Activated effector memory CD4-positive, alpha-beta T cell treated with anti-CD3 and anti-CD28 coated beads, Interleukin-2, amount 50 U/mL, for 16 hours (primary cell): ENCODE measurements around the gene TMEM178B.
"Not testable (repeated sequence)": the region's sequence is repeated elsewhere in the genome, so short reads cannot be mapped to it uniquely, and the experiment has no call there.

Experiments
- DNase-seq: peaks from one replicate; pipeline ENCODE4 v3.0.0-alpha.2; 2020

The TMEM178B gene

DNA sequence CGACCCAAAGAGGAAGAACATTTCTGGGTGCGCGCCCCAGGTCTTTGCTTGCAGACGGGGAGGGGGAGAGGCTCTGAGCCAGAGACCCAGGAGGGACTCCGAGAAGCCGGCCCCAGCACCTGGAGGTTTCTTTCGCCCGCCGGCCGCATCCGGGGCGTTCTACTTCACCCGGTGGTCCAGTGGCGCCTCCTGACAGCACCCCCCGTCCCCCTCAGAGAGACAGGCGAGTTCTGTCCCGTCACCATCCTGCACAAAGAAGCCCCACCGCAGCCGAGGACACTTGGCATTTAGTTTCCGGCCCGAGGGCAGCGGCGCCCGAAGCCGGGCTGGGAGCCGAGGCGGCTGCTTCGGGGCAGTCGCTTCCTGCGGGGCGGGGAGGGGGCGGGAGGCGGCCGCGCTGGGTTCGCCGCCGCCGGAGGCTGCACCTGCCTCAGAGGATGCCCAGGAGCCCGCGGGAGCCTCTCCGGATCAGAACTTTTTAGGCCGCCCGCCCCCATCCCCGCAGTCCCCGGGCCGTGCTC, at the start of gene TMEM178B:
TMEM178B (plus strand) TSS at position 424 of the 521 bp plus-strand sequence.
- peak; percentile 63 for DNase-seq

DNA sequence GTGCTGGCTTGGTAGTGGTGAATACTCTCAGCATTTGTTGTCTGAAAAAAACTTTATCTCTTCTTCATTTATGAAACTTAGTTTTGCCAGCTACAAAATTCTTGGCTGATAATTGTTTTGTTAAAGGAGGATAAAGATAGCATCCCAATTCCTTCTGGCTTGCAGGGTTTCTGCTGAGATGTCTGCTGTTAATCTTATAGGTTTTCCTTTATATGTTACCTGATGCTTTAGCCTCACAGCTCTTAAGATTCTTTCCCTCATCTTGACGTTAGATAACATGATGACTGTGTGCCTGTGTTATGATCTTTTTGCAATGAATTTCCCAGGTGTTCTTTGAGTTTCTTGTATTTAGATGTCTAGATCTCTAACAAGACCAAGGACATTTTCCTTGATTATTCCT, 49.2 kb upstream of the TMEM178B start:
- DNase-seq, result no peak

DNA sequence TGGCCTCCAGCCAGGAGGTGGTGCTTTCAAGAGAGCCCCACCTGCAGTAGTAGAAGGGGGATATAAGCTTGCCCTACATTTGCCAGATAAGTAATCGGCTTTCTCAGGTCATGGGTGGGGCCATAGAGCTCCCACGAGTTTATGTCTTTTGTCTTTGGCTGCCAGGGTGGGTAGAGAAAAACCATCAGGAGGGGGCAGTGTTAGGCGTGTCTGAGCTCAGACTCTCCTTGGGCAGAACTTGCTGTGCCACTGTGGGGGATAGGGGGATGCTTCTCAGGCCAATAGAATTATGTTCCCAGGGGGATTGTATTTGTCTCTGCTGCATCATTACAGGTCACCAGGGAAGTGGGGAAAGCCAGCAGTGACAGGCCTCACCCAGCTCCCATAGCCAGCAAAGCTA, 46.8 kb upstream of the TMEM178B start:
- DNase-seq, result no peak

DNA sequence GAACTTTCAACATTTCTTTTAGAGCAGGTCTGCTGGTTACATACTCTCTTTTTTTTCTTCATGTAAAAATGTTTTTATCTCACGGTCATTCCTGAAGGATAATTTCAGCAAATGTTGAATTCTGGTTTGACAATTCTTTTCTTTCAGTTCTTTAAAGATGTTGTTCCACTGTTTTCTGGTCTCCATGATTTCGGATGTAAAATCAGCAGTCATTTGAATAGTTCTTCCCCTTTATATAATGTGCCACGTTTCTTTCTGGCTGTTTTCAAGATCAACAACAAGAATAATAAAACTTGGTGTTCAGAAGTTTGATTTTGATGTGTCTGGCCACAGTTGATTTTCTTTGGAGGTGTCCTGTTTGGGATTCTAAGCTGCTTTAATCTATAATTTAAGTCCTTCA, 45.1 kb upstream of the TMEM178B start:
- no peak for DNase-seq

DNA sequence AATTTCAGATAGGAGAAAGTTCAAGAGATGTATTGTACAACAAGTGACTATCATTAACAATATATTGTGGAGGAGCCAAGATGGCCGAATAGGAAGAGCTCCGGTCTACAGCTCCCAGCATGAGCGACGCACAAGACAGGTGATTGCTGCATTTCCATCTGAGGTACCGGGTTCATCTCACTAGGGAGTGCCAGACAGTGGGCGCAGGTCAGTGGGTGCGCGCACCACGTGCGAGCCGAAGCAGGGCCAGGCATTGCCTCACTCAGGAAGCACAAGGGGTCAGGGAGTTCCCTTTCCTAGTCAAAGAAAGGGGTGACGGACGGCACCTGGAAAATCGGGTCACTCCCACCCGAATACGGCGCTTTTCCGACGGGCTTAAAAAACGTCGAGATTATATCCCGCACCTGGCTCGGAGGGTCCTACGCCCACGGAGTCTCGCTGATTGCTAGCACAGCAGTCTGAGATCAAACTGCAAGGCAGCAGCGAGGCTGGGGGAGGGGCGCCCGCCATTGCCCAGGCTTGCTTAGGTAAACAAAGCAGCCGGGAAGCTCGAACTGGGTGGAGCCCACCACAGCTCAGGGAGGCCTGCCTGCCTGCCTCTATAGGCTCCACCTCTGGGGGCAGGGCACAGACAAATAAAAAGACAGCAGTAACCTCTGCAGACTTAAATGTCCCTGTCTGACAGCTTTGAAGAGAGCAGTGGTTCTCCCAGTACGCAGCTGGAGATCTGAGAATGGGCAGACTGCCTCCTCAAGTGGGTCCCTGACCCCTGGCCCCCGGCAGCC, 41.1 kb upstream of the TMEM178B start:
- DNase-seq, result not testable (repeated sequence)

DNA sequence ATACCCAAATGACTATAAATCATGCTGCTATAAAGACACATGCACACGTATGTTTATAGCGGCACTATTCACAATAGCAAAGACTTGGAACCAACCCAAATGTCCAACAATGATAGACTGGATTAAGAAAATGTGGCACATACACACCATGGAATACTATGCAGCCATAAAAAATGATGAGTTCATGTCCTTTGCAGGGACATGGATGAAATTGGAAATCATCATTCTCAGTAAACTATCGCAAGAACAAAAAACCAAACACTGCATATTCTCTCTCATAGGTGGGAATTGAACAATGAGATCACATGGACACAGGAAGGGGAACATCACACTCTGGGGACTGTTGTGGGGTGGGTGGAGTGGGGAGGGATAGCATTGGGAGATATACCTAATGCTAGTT, 35.8 kb upstream of the TMEM178B start:
- not testable (repeated sequence) for DNase-seq

DNA sequence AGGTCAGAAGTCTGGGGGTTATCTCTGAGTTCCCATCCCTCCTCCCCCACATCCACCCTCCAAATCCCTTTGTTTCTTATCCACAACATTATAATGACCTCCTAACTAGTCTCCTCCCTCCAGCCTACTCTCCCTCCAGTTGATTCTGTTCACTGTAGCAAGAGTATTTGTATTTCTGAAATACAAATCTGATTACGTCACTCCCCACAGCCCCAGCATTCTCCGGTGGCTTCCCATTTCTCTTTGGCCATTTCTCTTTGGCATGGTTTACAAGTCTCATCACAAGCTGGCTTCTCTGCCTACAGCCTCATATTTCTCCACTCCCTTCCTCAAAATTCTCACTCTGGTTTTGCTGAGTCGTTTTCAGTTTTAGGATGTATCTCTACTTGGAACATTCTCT, 34.5 kb upstream of the TMEM178B start:
- DNase-seq, result no peak

DNA sequence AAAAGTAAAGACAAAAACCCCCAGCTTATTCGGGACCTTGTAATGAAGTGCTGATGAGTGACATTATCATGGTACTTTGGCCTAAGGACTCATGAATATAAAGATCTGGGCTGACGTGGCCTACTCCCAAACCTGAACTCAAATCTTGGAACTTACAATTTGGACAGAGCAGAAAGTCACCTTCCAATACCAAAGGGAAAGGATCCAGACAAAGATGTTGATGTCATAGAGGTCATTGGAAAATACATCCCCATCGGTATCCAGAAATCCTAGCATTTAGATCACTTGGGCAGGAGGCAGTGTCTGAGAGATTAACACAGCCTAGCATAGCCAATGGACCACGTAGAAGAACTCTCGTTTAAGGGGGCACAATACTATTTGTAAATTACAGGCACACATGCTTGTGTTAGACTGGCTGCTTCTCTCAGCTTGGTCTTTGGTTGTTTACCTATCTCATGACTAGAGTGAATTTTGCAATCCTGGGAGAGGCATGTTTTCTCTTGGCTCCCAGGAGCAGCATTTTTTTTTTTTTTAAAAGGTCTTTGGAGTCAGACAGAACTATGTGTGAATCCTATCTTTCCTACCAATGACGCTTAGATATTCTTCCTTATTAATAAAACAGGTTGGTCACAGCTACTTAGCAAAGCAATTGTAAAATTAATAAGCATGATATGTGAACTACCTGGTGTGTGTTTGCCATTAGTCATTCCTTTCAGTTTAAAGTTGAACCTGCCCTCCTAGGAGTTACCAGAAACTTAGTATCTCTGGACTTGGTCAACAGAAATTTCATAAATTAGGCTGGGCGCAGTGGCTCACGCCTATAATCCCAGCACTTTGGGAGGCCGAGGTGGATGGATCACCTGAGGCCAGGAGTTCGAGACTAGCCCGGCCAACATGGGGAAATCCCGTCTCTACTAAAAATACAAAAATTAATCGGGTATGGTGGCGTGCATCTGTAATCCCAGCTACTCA, 31.4 kb upstream of the TMEM178B start:
- DNase-seq, result no peak

DNA sequence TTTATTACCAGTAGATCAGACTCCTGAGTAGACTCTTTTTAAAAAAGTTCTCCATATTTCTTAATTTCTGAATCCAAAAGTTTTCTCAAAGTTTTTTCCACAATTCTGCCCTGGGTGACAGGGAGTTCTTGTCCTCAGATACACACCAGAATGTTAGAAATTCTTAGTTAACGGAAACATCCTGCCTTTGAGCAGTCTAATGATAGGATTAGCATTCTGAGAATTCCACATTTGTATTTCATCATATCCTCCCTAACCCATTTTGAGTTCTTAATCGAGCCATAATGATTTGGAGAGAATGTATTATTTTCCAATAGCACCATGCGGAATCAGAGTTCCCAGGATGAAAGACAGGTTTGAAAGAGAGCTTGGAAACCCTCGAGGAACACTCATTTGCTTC, 30.2 kb upstream of the TMEM178B start:
- no peak for DNase-seq

DNA sequence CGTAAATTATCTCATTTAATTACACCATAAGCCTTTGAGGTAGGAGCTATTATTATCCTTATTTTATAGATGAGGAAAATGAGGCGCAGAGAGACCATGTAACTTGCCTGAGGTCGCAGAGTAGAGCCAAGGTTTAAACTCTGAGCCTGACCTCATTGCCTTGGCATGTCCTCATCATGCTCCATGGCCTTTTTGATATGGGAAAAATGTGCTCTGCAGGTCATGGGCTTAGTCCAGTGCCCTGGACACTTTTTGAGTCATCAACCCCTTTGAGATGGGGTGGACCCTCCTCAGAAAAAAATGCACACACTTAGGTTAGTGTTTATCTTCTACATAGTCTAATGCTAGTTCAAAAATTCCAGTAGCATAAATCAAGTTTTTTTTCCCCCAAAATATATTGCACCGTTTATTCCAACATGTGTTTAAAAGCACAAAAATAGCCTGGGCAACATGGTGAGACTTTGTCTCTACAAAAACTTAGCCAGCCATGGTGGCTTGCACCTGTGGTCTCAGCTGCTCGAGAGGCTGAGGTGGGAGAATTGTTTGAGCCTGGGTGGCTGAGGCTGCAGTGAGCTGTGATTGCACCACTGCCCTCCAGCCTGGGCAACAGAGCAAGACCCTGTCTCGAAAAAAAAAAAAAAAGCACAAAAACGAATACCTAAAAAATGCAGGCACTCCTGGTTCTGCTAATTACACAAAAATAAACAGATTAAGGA, 28.6 kb upstream of the TMEM178B start:
- DNase-seq, result no peak

DNA sequence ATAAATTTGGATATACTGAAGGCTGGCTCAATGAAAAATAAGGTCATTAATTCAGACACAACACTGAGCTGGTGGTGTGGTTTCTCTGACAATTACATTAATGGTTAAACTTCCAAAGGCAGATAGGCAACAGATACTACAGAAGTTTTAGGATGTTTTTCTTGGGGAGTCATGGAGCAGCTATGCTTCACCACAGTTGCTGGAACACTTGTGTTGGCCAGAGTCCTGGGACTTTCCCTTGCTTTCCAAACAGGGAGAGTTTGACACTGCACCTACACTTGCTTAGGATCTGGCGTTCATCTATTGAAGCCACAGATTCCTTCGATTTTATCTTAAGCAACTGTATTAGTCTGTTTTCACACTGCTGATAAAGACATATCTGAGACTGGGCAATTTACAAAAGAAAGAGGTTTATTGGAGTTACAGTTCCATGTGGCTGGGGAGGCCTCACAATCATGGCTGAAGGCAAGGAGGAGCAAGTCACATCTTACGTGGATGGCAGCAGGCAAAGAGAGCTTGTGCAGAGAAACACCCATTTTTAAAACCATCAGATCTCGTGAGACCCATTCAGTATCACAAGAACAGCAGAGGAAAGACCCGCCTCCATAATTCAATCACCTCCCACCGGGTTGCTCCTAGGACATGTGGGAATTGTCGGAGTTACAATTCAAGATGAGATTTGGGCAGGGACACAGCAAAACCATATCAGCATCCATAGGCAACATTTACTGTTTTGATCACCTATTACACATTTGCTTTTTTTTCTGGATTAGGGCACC, 27.8 kb upstream of the TMEM178B start:
- DNase-seq, result no peak

DNA sequence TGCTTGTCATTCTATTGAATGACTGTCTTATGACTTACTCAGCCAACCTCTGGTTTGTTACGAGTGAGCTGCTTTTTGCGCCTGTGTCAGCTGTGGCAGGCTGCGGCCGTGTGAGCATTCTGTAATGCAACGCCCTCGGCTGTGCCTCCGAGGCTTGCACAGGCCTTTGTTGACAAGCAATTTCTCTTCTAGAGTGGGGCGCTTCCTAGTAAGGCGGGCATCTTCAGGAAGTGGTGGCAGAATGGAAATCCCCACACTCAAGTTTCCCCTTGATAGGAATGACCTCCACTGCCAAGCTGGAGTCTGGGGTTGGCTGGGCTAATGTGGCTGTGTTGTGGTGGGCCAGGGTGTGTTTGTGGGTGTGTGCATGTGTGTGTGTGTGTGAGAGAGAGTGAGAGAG, 20.2 kb upstream of the TMEM178B start:
- DNase-seq, result peak; percentile 82

DNA sequence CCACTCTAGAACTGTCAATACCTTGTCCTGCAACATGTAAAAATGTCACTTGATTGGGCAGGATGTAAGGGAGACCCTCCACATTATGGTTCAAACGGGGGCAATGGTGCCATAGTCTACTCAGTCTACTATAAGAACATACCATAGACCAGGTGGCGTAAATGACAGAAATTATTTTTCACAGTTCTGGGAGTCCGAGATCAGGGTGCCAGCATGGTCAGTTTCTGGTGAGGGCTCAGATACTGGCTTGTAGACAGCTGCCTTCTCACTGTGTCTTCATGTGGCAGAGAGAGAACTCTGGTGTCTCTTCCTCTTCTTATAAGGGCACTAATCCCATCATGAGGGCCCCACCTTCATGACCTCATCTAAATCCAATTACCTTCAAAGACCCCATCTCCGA, 18.7 kb upstream of the TMEM178B start:
- DNase-seq, result no peak

DNA sequence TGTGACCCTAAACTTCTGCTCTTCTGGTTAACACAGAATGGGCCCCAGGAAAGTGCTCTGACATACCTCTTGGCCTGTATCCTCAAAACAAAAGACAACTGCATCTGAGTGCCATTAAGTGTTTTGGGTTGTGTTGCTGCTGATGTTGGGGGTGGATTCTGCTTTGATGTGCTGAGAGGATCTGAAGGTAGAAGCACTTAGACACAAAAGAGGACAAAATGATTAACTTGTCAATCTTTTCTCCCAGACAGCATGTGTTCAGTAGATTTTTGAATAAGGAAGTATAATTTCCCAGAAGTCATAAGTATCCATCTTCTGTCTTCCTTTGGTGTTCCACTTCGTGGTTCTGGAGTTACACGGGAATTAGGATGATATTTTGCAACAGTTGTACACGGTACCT, 16.1 kb upstream of the TMEM178B start:
- no peak for DNase-seq

DNA sequence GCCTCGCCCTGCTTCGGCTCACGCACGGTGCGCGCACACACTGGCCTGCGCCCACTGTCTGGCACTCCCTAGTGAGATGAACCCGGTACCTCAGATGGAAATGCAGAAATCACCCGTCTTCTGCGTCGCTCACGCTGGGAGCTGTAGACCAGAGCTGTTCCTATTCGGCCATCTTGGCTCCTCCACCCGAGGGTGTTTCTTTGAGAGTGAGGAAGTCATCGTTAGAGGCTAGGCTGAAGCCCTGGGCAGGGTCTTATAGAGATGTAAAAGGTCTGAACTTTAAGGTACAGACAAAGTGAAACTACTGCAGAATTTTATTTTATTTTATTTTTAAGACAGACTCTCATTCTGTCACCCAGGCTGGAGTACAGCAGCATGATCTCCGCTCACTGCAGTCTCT, 6.0 kb upstream of the TMEM178B start:
- DNase-seq, result not testable (repeated sequence)

DNA sequence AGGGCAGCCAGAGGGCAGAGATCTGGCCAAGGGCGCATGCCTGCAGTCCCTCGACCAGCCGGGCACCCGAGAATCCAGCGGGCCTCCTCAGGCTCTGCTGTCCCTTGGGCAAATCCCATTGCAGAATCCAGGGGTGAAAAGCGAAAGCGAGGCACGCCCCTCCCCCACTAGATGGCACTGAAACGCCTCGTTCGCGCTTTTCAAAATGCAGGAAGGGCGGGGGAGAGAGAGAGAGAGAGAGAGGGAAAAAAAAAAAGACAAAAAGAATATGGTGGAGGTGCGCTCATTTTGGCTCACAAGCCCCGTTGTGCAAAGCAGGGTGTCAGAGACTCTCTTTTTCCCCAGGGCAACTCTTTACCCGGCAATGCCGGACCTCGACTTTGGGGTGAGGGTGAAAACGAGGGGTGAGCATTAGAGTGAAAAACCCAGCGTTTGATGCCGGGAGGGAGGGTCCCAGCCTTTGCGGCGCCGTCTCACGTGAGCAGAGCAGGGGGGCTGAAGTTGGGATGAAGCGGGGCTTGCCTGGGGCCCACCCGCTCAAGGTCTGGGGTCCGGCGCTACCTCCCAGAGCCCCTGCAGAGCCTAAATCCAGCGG, 2.5 kb upstream of the TMEM178B start:
- peak; percentile 75 for DNase-seq

DNA sequence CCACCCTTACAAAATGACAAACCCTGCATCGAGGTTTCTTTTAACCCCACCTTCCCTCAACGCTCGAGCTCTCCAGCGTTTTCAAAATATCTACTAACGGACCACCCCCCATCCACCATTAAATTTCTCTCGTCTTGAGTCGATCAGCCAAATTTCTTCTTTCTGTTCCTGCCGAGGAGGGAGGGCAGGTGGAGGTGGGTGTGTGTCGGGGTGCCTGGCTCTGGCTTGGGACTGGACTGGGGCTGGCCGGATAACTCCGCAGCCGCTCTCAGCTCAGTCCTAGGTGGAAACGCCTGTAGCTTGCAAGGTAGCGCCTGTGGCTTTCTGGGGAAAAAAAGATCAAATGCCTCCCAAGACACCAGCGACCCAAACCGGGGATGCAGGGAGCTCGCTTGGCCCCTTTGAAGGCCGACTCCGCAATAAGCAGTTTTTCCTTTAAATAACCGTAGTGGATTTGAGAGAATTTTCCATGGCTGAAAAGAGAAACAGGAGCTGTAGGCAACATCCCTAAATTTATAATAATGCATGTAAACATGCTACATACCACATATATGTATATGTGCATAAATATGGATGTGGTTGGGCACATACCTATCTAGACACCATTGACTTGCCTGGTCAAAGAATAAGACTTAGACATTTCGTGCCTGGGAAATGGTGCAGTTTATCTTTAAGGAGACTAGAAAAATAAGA, 1.9 kb upstream of the TMEM178B start:
- DNase-seq, result no peak

DNA sequence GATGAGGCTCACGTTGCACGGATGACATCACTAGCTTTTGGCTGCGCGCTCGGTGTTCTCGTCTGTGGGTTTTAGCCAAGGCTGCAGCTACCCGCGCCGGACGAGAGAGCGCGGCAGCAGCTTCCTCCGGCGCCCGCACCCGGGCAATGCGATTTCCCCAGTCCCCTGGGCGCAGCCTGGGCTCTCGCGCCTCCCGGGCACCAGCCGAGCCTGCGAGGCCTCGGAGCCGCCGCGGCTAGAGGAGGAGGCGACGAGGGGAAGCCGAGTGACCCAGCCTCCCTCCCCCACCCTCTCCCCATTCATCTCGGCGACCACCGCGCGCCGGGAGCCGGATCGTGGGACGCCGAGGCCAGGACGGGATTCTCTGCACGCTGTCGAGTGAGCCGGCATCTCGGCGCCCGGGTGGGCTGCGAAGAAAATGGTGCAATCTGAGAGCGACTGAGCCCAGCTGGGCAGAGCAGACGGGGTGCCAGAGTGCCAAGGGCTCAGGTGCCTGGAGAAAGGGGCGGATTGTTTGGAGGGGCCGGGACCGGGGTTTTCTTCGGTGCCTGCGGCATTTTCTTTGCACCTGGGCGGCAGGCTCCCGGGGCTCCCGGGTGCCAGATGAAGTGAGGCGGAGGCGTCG, 1.2 kb upstream of the TMEM178B start:
- peak; percentile 64 for DNase-seq

DNA sequence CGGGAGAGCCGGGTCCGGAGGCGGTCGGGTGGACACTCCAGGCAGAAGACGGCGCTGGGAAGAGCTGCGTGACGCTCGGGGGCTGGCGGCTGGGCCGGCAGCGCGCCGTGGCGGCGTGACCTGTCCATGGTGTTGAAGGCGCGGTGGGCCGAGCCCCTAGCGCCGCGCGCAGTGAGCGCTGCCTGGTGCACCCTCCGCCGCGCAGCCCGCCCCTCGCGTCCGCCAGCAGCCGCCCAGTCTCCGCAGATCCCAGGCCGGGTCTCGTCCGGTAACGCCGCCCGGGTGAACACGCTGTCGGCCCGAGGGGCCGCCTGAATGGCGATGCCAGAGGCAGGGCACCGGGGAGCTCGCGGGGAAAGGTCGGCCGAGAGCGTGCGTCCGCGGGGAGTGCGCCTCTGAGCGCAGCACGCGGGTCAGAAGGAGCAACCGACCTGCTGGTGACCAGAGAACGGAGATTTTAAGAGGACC, 657 bp upstream of the TMEM178B start:
- peak; percentile 64 for DNase-seq
